ENCODE measurements around the gene TRAPPC12.

DNA sequence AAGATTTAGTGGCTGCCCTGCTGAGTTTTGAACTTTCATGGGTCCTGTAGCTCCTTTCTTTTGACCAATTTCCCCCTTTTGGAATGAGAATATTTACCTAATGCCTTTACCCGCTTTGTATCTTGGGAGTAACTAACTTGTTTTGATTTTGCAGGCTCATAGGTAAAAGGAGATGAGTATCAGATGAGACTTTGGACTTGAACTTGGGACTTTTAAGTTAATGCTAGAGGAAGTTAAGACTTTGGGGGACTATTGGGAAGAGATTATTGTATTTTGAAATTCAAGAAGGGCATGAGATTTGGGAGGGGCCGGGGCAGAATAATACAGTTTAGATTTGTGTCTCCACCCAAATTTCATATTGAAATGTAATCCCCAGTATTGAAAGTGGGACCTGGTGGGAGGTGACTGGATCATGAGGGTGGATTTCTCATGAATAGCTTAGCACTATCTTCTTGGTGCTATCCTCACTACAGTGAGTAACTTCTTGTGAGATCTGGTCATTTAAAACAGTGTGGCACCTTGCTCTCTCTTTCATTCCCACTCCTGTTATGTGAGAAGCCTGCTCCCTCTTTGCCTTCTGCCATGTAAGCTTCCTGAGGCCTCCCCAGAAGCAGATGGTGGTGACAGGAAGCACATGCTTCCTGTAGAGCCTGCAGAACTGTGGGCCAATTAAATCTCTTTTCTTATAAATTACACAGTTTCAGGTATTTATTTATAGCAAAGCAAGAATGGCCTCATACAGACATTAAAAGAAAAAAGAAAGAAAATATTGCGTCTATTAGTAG is 133.7 kb downstream of the TRAPPC12 start:
- TF ChIP-seq POLR2A (IDR thresholded peaks at IDR 0.05) = no peak
- TF ChIP-seq, protein P1, sequence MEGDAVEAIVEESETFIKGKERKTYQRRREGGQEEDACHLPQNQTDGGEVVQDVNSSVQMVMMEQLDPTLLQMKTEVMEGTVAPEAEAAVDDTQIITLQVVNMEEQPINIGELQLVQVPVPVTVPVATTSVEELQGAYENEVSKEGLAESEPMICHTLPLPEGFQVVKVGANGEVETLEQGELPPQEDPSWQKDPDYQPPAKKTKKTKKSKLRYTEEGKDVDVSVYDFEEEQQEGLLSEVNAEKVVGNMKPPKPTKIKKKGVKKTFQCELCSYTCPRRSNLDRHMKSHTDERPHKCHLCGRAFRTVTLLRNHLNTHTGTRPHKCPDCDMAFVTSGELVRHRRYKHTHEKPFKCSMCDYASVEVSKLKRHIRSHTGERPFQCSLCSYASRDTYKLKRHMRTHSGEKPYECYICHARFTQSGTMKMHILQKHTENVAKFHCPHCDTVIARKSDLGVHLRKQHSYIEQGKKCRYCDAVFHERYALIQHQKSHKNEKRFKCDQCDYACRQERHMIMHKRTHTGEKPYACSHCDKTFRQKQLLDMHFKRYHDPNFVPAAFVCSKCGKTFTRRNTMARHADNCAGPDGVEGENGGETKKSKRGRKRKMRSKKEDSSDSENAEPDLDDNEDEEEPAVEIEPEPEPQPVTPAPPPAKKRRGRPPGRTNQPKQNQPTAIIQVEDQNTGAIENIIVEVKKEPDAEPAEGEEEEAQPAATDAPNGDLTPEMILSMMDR (IDR thresholded peaks at IDR 0.05 in 4 of 5, conservative IDR thresholded peaks at IDR 0.05 in 1 of 5) = no peak
